Measurements from ENCODE around the gene NFIC. TPM values are rescaled to one million over a fixed set of nuclear protein-coding genes. Genes with fewer than 3 reads are reported as not detected.

Gene NFIC
- total and polyA plus RNA-seq, 10 of the 15 experiments (the other 5 are each of a cell fraction or from before 2014, with no cell fraction given) = 0.71 to 53.5 (median 10.2) TPM

DNA sequence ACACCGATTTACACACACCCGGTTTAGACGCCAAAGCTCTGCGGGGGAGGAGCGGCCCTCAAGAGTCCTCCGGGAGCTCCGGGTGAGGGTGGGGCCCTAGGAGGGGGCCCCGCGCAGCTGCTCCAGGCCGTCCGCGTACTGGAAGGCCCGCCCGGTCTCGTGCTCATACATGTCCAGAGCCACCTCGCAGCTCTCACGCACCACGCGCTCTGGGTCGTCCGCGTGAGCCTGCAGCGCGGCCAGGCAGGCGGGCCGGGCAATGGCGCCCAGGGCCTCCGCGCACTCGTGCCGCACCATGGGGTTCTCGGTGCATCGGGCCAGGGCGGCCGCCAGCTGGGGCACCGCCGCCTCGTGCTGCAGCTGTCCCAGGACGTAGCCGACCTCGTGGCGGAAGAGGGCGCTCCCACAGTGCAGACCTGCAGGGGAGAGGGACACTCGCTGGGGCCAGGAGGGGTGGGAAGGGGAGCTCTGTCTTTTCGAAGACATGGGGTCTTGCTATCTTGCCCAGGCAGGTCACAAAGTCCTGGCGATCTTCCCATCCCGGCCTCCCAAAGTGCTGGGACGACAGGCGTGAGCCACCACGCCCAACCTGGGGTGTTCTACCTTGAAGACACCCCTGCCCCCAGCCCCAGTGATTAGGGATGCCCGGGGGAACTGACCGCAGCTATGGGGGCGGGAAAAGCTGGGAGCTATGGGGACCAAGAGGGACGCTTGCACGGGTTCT, 125.2 kb downstream of the NFIC start:
- RAD21 ChIA-PET (ENCODE audit: unreplicated experiment) = no interaction called here
- no peaks in the 10 kb centered on the region for H3K4me1 ChIP-seq (ENCODE audit: control insufficient read depth, insufficient read depth, low read length)
- SMC1A ChIA-PET (ENCODE audit: uncharacterized antibody, unreplicated experiment) = no interaction called here
- TF ChIP-seq MLLT1 (IDR thresholded peaks at IDR 0.05) = no peak
- TF ChIP-seq NR2C1 (IDR thresholded peaks at IDR 0.05) = no peak
- TF ChIP-seq PAX8 (IDR thresholded peaks at IDR 0.05) = no peak
- TF ChIP-seq NBN (IDR thresholded peaks at IDR 0.05) = no peak
- TF ChIP-seq MAX (IDR thresholded peaks at IDR 0.05; ENCODE audit: low read depth, low read length) = no peak
- TF ChIP-seq TARDBP (IDR thresholded peaks at IDR 0.05; ENCODE audit: borderline replicate concordance) = no peak
- TF ChIP-seq TBL1XR1 (IDR thresholded peaks at IDR 0.05; ENCODE audit: low read depth, low read length) = no peak
- no peak for TF ChIP-seq POLR2A (IDR thresholded peaks at IDR 0.05; ENCODE audit: low read depth, low read length)
- no peak for TF ChIP-seq STAT1 (conservative IDR thresholded peaks at IDR 0.05)
- TF ChIP-seq HDAC6 (IDR thresholded peaks at IDR 0.05; ENCODE audit: unreplicated experiment) = no peak
- BruUV-seq (replicated peaks) = no TSS peak
- no peaks in the 10 kb centered on the region for H3K27me3 ChIP-seq (replicated peaks in 1 of 2; ENCODE audit: control insufficient read depth in 2 of 2, insufficient read depth in 2 of 2, low read length in 1 of 2)
- H4K20me1 ChIP-seq (ENCODE audit: control insufficient read depth, insufficient read depth) = no peaks in the 10 kb centered on the region
- DNase-seq (ENCODE audit: low read depth, low spot score) = no peak
- in situ Hi-C loops (cut with MboI) (no loop called here), intact Hi-C loops (cut with micrococcal nuclease; ENCODE audit: unreplicated experiment) (no loop called here)
- CTCF ChIA-PET = interaction anchor here (0.6 to 1.5 kb wide), 2 partner anchors 62 to 620 kb away, joined by 3 to 4 read pairs; no protein-coding TSS in a partner anchor
- no peak overlapping the region for H2AFZ ChIP-seq (ENCODE audit: control insufficient read depth, low read depth, low read length)
- 95% methylated on average over 53 of the region's 55 CpGs for WGBS (ENCODE audit: insufficient coverage, insufficient replicate concordance, low lambda C conversion rate, missing lambda C conversion rate)
- POLR2A ChIA-PET = no interaction called here
- no peak overlapping the region for H3K4me3 ChIP-seq
- H3K9me3 ChIP-seq (replicated peaks; ENCODE audit: control insufficient read depth, insufficient read depth, low read length) = no peaks in the 10 kb centered on the region
- ATAC-seq = no peak
- H3K4me2 ChIP-seq (ENCODE audit: control insufficient read depth, insufficient read depth) = no peak overlapping the region
- no peak overlapping the region for H3K27ac ChIP-seq (ENCODE audit: control insufficient read depth, insufficient read depth)
- H3K9ac ChIP-seq (ENCODE audit: control insufficient read depth, insufficient read depth, low read length) = no peak overlapping the region
- peaks cover 3 to 19% of the 10 kb centered on the region in 2 experiments for H3K36me3 ChIP-seq (ENCODE audit: control insufficient read depth in 2 of 2, insufficient read depth in 2 of 2, low read length in 1 of 2)
- FAIRE-seq = no peak
- no peaks in the 10 kb centered on the region for H3K79me2 ChIP-seq (ENCODE audit: control insufficient read depth, insufficient read depth, low read length)
